Iris pigment epithelial cell (primary cell): Measurements from ENCODE around the gene OSBPL10.

Experiments used
- DNase-seq: peaks from one replicate; pipeline ENCODE4 v3.0.0-alpha.2; 2011; ENCODE audit warnings: low read depth

Gene OSBPL10

GRCh38 chr3:31770822-31771326, 210.2 kb downstream of the OSBPL10 start:
- DNase-seq: peak; percentile 57

GRCh38 chr3:31768479-31769125, 212.5 kb downstream of the OSBPL10 start:
- peak; percentile 52 for DNase-seq

GRCh38 chr3:31767920-31768319, 213.1 kb downstream of the OSBPL10 start:
- no peak for DNase-seq

GRCh38 chr3:31766669-31767068, 214.4 kb downstream of the OSBPL10 start:
- no peak for DNase-seq

- DNase-seq: no peak
Measured at GRCh38 chr3:31765871-31766270, 215.2 kb downstream of the OSBPL10 start.

- no peak for DNase-seq
Measured at GRCh38 chr3:31763731-31764130, 217.3 kb downstream of the OSBPL10 start.

- DNase-seq: no peak
Measured at GRCh38 chr3:31762888-31763351, 218.1 kb downstream of the OSBPL10 start.

- DNase-seq: no peak
Measured at GRCh38 chr3:31762097-31762764, 218.8 kb downstream of the OSBPL10 start.

- DNase-seq: peak; percentile 34
Measured at GRCh38 chr3:31760654-31761053, 220.4 kb downstream of the OSBPL10 start.

- no peak for DNase-seq
Measured at GRCh38 chr3:31758322-31758965, 222.6 kb downstream of the OSBPL10 start.

- no peak for DNase-seq
Measured at GRCh38 chr3:31755926-31756658, 225.0 kb downstream of the OSBPL10 start.

- DNase-seq: no peak
Measured at GRCh38 chr3:31754575-31755278, 226.3 kb downstream of the OSBPL10 start.

GRCh38 chr3:31753050-31753425, 228.0 kb downstream of the OSBPL10 start:
- no peak for DNase-seq

GRCh38 chr3:31752305-31753049, 228.6 kb downstream of the OSBPL10 start:
- DNase-seq: no peak

GRCh38 chr3:31750341-31750740, 230.7 kb downstream of the OSBPL10 start:
- no peak for DNase-seq

GRCh38 chr3:31748933-31749295, 232.1 kb downstream of the OSBPL10 start:
- no peak for DNase-seq

- no peak for DNase-seq
Measured at GRCh38 chr3:31748281-31748932, 232.7 kb downstream of the OSBPL10 start.

- DNase-seq: no peak
Measured at GRCh38 chr3:31747785-31748184, 233.3 kb downstream of the OSBPL10 start.

- DNase-seq: no peak
Measured at GRCh38 chr3:31744913-31745312, 236.1 kb downstream of the OSBPL10 start.

- DNase-seq: no peak
Measured at GRCh38 chr3:31743331-31744089, 237.6 kb downstream of the OSBPL10 start.
